Endothelial cell (in vitro differentiated cells): ENCODE measurements around the gene CYP4V2. TPM values are rescaled to one million over a fixed set of nuclear protein-coding genes. Genes with fewer than 3 reads are reported as not detected.
"Not testable (repeated sequence)": the region's sequence is repeated elsewhere in the genome, so short reads cannot be mapped to it uniquely, and the experiment has no call there.

Experiments used
- DNase-seq: peaks from one replicate; pipeline ENCODE4 v3.0.0; 2021; ENCODE audit warnings: low spot score
- H3K27ac Mint-ChIP-seq: one replicate; pipeline ENCODE4 v1.8.0; 2021; ENCODE audit warnings: mixed read lengths, inconsistent platforms; ENCODE audit not compliant: unreplicated experiment
- H3K27me3 Mint-ChIP-seq: one replicate; pipeline ENCODE4 v1.8.0; 2021; ENCODE audit warnings: mild to moderate bottlenecking, moderate library complexity, mixed read lengths, inconsistent platforms; ENCODE audit not compliant: unreplicated experiment
- H3K36me3 Mint-ChIP-seq: one replicate; pipeline ENCODE4 v1.8.0; 2021; ENCODE audit warnings: mild to moderate bottlenecking, low read depth, mixed read lengths, inconsistent platforms; ENCODE audit not compliant: unreplicated experiment
- H3K4me1 Mint-ChIP-seq: one replicate; pipeline ENCODE4 v1.8.0; 2021; ENCODE audit warnings: mild to moderate bottlenecking, mixed read lengths, inconsistent platforms; ENCODE audit not compliant: unreplicated experiment
- H3K4me3 Mint-ChIP-seq: one replicate; pipeline ENCODE4 v1.8.0; 2021; ENCODE audit warnings: mild to moderate bottlenecking, mixed read lengths, inconsistent platforms; ENCODE audit not compliant: unreplicated experiment
- H3K9me3 Mint-ChIP-seq: one replicate; pipeline ENCODE4 v1.8.0; 2021; ENCODE audit warnings: mixed read lengths, inconsistent platforms; ENCODE audit not compliant: unreplicated experiment
- total RNA-seq: library from RNA; stranded (reverse); fragmentation: NEBNext Ultra II Directional; extraction: Animal tissue kit (Norgen Biotek cat#: 25700); gene quantifications from one replicate; pipeline ENCODE4 v1.2.1, GENCODE V29; 2021; ENCODE audit not compliant: unreplicated experiment
- TF ChIP-seq, protein P1 (sequence below): fragments of 200-600 bp; sonication (generic); IDR thresholded peaks from one replicate; pipeline ENCODE4 v1.5.0; 2021; ENCODE audit warnings: antibody characterized with exemption; ENCODE audit not compliant: unreplicated experiment

Gene CYP4V2
- total RNA-seq, 1 donor from 2014 or later = 4.5 TPM

DNA sequence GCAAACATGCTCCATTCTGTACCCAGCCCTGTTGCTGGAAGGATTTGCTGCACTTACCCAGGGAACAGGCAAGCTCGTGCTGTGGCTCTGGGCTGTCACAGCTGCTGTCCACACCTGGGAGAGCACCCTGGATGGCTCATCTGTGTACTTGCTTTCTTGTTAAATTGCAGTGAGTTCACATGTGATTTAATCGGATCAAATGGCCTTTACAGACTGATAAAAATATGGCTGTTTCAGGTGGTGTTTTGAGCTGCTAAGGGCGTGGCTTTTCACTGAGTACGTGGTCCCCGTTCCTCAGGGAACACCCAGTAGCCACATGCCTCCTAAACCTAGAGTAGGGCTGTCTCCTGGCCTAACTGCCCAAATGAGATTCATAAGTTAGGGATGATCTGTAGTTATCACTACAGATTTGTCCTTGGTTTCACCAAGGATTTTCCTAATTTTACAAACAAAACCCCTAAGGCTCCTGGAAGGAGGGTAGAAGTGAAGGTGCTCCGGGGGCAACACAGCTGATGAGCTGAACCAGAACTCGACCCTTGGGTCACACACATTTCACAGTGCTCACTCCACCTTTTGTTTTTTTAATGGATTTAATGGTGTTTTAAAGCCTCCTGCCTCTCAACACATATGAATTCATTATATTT, 49.6 kb downstream of the CYP4V2 start:
- Mint-ChIP-seq H3K4me3 (no peak overlapping the region), H3K27ac (no peak overlapping the region), H3K4me1 (no peaks in the 10 kb centered on the region), H3K27me3 (peaks cover 3% of the 10 kb centered on the region), H3K9me3 (no peaks in the 10 kb centered on the region), H3K36me3 (peaks cover 3% of the 10 kb centered on the region)
- DNase-seq = no peak
- TF ChIP-seq, protein P1, sequence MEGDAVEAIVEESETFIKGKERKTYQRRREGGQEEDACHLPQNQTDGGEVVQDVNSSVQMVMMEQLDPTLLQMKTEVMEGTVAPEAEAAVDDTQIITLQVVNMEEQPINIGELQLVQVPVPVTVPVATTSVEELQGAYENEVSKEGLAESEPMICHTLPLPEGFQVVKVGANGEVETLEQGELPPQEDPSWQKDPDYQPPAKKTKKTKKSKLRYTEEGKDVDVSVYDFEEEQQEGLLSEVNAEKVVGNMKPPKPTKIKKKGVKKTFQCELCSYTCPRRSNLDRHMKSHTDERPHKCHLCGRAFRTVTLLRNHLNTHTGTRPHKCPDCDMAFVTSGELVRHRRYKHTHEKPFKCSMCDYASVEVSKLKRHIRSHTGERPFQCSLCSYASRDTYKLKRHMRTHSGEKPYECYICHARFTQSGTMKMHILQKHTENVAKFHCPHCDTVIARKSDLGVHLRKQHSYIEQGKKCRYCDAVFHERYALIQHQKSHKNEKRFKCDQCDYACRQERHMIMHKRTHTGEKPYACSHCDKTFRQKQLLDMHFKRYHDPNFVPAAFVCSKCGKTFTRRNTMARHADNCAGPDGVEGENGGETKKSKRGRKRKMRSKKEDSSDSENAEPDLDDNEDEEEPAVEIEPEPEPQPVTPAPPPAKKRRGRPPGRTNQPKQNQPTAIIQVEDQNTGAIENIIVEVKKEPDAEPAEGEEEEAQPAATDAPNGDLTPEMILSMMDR = no peak

DNA sequence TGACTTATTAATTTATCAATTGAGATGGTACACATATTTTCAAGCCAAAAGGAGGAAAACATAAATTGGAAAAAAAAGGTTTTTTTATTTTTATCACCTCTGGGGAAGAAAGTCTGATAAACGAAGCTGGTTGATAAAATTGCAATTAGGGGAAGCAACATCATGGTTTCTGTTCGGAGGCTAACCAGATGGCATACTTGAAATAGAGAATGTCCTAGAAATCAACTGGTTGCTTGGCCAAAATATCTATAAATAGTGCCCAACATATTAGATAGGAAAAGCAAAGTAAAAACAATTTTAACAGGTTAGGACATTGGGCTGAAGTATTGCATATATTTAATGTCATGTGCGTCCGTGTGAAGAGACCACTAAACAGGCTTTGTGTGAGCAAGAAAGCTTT, 50.2 kb downstream of the CYP4V2 start:
- no peaks in the 10 kb centered on the region for H3K4me1 Mint-ChIP-seq
- H3K9me3 Mint-ChIP-seq = no peaks in the 10 kb centered on the region
- no peak for DNase-seq
- TF ChIP-seq, protein P1 = no peak
- H3K27ac Mint-ChIP-seq = no peak overlapping the region
- no peak overlapping the region for H3K4me3 Mint-ChIP-seq
- peaks cover 6% of the 10 kb centered on the region for H3K27me3 Mint-ChIP-seq
- peaks cover 7% of the 10 kb centered on the region for H3K36me3 Mint-ChIP-seq

DNA sequence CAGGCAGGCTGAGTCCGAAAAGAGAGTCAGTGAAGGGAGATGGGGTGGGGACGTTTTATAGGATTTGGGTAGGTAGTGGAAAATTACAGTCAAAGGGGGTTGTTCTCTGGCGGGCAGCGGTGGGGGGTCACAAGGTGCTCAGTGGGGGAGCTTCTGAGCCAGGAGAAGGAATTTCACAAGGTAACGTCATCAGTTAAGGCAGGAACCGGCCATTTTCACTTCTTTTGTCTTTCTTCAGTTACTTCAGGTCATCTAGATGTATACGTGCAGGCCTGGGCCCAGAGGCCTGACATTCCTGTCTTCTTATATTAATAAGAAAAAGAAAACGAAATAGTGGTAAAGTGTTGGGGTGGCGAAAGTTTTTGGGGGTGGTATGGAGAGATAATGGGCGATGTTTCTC, 50.7 kb downstream of the CYP4V2 start:
- not testable (repeated sequence) for H3K27me3 Mint-ChIP-seq, DNase-seq, H3K36me3 Mint-ChIP-seq, H3K4me3 Mint-ChIP-seq, H3K4me1 Mint-ChIP-seq, H3K9me3 Mint-ChIP-seq, H3K27ac Mint-ChIP-seq

DNA sequence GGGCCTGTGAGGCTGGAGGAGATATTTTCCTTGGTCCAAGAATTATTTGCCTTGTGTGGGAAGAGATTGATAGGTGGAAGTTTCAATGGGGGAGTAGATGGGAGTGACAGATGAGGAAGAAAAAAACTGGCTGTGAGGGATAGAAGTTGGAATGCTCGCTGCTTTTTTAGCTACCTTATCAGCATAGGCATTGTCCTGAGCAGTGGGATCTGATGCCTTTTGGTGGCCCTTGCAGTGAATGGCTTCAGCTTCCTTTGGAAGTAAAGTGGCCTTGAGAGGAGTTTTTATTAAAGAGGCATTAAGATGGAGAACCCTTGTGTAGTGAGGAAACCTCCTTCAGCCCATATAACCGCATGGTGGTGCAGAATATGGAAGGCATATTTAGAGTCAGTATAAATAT, 52.0 kb downstream of the CYP4V2 start:
- no peak overlapping the region for H3K27ac Mint-ChIP-seq
- no peaks in the 10 kb centered on the region for H3K9me3 Mint-ChIP-seq
- no peaks in the 10 kb centered on the region for H3K4me1 Mint-ChIP-seq
- peaks cover 10% of the 10 kb centered on the region for H3K36me3 Mint-ChIP-seq
- H3K27me3 Mint-ChIP-seq = peaks cover 6% of the 10 kb centered on the region
- H3K4me3 Mint-ChIP-seq = no peak overlapping the region
- TF ChIP-seq, protein P1 = no peak
- DNase-seq = no peak

DNA sequence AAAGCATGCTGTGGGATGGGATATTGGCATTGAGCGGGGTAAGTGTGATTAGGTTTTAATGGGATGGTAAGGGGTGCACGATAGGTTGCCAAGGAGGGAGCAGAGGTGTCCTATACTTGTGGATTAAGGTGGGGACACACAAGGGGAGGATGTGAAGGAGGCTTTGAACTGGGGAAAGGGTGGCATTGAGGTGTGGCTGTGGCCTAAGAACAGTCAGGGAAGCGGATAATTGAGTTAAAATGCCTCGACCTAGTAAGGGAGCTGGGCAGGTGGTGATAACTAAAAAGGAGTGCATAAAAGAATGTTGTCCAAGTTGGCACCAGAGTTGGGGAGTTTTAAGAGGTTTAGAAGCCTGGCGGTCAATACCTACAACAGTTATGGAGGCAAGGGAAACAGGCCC, 53.5 kb downstream of the CYP4V2 start:
- TF ChIP-seq, protein P1 = no peak
- H3K27ac Mint-ChIP-seq = no peak overlapping the region
- no peaks in the 10 kb centered on the region for H3K4me1 Mint-ChIP-seq
- peaks cover 6% of the 10 kb centered on the region for H3K27me3 Mint-ChIP-seq
- H3K4me3 Mint-ChIP-seq = no peak overlapping the region
- H3K9me3 Mint-ChIP-seq = no peaks in the 10 kb centered on the region
- peaks cover 10% of the 10 kb centered on the region for H3K36me3 Mint-ChIP-seq
- DNase-seq = no peak

DNA sequence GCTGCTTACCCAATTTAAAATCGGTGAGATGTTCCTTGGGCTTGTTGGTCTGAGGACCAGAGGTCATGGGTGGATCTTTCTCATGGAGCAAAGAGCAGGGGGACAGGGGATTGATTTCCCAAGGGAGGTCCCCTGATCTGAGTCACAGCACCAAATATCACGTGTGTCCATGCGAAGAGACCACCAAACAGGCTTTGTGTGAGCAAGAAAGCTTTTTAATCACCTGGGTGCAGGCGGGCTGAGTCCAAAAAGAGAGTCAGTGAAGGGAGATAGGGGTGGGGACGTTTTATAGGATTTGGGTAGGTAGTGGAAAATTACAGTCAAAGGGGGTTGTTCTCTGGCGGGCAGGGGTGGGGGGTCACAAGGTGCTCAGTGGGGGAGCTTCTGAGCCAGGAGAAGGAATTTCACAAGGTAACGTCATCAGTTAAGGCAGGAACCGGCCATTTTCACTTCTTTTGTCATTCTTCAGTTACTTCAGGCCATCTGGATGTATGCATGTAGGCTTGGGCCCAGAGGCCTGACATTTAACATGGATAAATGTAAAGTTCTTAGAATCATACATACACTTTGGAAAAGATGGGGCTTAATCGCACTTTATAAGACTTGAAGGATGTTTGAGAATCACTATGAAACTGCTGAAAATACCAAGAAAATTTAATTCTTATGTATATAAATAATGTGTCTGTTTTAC, 55.8 kb downstream of the CYP4V2 start:
- not testable (repeated sequence) for H3K27ac Mint-ChIP-seq, H3K4me1 Mint-ChIP-seq, H3K9me3 Mint-ChIP-seq, H3K36me3 Mint-ChIP-seq, DNase-seq, H3K4me3 Mint-ChIP-seq, H3K27me3 Mint-ChIP-seq
